NCI-H748 (cell line): ENCODE results near the gene GFPT1.
"Not testable (repeated sequence)": the region's sequence is repeated elsewhere in the genome, so short reads cannot be mapped to it uniquely, and the experiment has no call there.

Source experiments
- DNase-seq: peaks from one replicate; lab custom pipeline; 2025; ENCODE audit not compliant: unreplicated experiment; lab: John Stamatoyannopoulos, UW

Gene GFPT1

DNA sequence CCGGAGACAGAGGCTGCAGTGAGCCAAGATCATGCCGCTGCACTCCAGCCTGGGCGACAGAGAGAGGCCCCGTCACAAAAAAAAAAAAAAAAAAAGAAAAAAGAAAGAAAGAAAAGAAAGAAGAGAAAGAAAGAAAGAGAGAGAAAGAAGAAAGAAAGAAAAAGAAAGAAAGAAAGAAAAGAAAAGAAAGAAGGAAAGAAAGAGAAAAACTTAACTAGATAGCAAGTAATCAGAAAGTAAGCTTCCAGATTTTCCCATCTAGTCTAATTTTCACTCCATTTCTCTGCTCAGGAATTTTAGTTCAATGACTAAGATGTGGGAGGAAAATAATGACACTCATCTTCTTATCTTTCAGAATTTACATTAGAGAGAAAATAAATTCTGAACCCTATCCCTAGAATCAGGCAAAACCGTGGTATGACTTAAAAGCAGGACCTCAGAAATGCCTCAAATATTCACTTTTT is 2.4 kb downstream of the GFPT1 start:
- no peak for DNase-seq

- DNase-seq = no peak
Measured at GRCh38 chr2:69383176-69383812, 3.7 kb downstream of the GFPT1 start.

- DNase-seq = no peak
Measured at GRCh38 chr2:69382547-69382946, 4.5 kb downstream of the GFPT1 start.

- DNase-seq = no peak
Measured at GRCh38 chr2:69381337-69381737, 5.7 kb downstream of the GFPT1 start.

- no peak for DNase-seq
Measured at GRCh38 chr2:69380072-69380917, 6.7 kb downstream of the GFPT1 start.

DNA sequence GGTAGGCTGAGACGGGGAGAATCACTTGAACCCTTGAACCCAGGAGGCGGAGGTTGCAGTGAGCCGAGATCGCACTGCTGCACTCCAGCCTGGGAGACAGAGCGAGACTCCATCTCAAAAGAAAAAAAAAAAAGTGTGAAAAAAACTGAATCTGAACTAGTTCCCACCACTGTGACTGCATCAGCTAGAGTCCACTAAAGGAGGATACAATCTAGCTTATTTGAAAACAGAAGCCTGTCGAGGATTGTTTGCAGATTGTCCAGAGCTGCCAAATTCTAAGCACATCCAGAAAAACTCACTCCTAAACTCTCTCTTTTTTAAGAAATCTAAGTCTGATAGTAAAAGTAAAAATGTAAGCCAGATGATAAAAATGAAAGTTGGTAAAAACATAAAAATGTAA is 10.6 kb downstream of the GFPT1 start:
- peak; percentile 30 for DNase-seq

- peak; percentile 76 for DNase-seq
Measured at GRCh38 chr2:69375494-69376353, 11.3 kb downstream of the GFPT1 start.

DNA sequence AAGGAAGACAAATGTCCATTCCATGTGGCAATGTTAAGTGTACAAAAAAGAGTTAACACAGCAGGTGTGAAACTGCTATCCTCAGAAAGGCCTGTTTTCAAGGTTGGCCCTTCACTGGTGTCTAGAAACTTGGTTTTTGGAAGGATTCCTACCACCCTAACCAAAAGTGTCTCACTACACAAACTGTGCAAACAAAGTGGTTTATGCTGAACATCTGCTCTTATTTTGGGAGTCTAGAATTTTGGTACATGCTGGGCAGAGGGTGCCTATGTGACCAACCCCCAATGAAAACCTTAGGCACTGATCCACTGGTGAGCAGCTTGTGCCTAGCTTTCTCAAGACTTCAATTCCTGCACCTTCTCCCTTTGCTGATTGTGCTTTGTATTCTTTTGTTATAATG is 14.3 kb downstream of the GFPT1 start:
- DNase-seq = no peak

GRCh38 chr2:69369802-69370201 is 17.2 kb downstream of the GFPT1 start:
- DNase-seq = no peak

DNA sequence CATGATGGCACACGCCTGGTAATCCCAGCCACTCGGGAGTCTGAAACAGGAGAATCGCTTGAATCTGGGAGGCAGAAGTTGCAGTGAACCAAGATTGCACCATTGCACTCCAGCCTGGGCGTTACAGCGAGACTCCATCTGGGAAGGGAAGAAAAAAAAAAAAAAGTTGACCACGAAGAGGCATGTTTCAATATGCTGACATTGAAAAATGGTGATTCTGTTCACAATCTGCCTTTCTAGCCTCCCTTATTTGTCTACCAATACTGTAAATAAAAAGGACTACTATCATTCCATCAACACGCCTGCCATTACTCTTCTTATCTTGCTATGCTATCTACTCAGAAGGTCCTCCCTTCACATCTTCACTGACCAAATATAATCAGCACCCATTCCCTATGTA is 18.4 kb downstream of the GFPT1 start:
- no peak for DNase-seq

GRCh38 chr2:69359371-69359770 is 27.7 kb downstream of the GFPT1 start:
- DNase-seq = no peak

DNA sequence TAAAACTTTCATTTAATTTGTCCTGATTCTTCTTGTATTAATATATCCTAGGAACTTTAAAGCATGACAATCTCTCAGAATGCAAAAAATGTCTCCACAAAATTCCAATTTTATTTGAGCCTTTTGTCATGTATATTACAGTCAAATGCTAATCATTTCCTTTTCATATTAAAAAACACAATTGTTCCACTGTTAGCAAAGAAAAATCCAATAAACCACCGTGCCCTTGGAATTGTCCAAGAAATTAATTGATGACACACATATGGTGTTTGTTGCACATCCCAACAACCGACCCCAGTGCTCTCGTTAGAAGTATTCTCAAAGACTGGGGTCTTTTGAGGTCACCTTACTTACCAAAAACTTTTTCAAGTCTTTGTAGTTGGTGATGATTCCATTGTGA is 28.1 kb downstream of the GFPT1 start:
- no peak for DNase-seq

- no peak for DNase-seq
Measured at GRCh38 chr2:69356471-69356870, 30.6 kb downstream of the GFPT1 start.

DNA sequence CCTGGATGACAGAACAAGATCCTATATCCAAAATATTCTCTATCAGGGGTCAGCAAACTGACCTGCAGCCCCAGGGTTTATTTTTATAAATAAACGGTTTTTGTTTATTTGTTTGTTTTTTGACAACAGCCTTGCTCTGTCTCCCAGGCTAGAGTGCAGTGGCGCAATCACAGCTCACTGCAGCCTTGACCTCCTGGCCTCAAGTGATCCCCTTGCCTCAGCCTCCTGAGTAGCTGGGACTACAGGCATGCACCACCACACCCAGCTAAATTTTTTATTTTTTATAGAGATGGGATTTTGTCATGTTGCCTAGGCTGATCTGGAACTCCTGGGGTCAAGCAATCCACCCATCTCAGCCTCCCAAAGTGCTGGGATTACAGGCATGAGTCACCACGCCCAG is 32.1 kb downstream of the GFPT1 start:
- not testable (repeated sequence) for DNase-seq

DNA sequence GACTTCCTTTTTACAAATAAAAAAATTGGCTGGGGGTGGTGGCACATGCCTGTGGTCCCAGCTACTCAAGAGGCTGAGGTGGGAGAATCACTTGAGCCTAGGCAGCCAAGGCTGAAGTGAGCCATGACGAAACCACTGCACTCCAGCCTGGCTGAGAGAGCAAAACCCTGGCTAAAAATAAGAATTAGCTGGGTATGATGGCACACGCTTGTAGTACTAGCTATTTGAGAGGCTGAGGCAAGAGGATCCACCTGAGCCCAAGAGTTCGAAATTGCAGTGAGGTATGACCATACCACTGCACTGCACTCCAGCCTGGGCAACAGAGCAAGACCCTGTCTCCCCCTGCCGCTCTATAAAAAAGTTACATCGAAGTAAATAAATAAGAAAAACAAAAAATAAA is 33.7 kb downstream of the GFPT1 start:
- no peak for DNase-seq

- no peak for DNase-seq
Measured at GRCh38 chr2:69348781-69349180, 38.2 kb downstream of the GFPT1 start.

GRCh38 chr2:69345434-69345833 is 41.6 kb downstream of the GFPT1 start:
- no peak for DNase-seq

- DNase-seq = no peak
Measured at GRCh38 chr2:69344305-69344704, 42.7 kb downstream of the GFPT1 start.

DNA sequence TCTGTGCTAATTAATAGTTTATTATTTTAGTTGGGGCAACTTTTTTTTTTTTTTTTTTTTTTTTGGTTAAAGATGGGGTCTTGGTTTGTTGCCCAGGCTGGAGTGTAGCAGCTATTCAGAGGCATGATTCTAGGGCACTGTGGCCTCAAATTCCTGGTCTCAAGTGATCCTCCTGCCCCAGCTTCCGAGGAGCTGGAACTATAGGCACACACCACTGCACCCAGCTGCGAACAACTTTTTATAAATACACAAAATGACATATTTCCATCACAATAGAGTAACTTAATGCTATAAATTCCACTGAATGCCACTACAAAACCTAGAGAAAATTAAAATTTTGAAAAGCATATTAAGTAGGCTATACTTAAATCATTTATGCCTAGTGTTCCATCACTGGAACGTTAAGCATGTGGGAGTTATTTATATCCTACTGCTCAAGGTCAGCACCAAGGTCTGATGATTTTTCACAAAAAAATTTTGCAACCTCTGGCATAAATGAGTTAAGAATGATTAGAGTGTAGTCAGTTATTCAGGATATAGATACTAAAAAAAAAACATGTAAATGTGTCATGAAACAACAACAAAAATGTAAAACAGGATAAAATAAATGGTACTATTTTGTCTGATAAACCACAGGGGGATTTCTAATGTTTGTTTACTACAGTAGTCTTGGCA is 46.8 kb downstream of the GFPT1 start:
- no peak for DNase-seq

DNA sequence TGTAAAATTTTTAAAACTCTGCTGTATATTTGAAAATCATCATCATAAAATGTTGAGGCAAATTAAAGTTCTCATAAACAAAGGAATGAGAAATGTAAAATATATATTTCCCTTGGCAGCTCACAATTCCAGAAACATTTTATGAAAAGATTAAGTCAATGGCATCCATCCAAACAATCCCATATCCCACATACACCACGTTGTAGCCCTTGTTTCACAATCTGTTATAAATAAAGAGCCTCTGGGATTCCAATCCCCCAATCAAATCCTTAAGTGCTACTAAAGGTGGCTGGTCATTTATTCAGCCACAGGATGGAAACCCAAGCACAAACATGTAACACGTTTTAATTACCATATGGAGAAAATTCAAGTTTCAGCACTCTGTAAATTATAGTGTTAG is 51.7 kb downstream of the GFPT1 start:
- DNase-seq = no peak

- no peak for DNase-seq
Measured at GRCh38 chr2:69333352-69333751, 53.7 kb downstream of the GFPT1 start.
